HG03439 (cell line): Measurements from ENCODE around the gene CNIH2.
"Not testable (repeated sequence)": the region's sequence is repeated elsewhere in the genome, so short reads cannot be mapped to it uniquely, and the experiment has no call there.

ENCODE experiments used
- ATAC-seq: cut with Tn5 transposase; IDR thresholded peaks from one replicate; pipeline ENCODE4 v1.9.1; 2021; ENCODE audit warnings: mild to moderate bottlenecking, moderate library complexity; ENCODE audit not compliant: unreplicated experiment

Gene CNIH2

DNA sequence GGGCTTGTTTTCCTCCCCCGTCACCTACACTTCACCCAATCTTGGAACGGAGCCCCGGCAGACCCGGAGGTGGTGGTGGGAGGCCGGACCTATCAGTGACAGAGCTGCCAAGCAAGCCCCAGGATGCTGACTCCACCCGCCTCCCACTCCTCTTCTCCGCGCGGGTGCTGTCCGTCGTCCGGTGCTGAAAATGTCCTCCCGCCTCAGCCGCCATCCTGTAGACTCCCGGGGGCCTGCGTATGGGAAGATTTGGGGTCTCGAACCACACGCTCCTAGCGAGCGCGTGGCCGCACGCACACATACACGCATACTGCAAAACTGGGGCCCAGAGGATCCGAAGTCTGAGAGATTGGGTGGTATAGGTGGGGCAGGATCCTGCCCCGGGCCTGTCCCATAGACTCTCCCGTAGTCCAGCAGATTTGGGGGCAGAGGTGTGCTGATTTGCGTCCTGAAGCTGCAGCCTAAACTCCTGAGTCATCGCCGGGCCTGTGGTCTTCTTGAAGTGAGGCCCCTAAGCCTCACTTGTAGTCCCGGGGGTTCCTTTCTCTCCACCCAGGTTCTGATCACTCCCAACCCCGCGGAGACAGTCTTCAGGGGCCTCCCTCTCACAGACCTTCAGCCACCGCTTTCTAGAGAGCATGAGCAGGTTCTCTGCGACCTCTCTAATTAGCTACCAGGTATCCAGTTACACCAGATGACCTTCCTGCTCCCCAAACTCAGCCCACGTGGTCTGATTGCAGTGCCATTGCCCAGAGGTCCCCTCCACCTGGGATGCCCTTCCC, 11.8 kb downstream of the CNIH2 start:
- ATAC-seq, result peak; percentile 38

DNA sequence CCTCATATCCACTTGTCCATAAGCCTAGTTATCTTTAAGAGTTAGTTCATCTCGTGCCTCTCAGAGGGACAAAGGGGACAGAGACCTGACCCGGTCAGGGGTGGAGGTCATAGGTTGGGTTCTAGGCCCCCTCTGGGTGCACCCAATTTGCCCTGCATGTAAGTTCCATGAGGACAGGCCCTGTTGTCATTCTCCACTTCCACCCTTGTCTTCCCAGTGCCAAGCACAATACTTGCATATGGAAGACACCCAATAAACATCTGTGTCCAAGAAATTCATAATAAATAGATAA, 12.3 kb downstream of the CNIH2 start:
- ATAC-seq, result no peak

- no peak for ATAC-seq
Measured at GRCh38 chr11:66291303-66291705, 13.3 kb downstream of the CNIH2 start.

GRCh38 chr11:66291706-66292542, 13.9 kb downstream of the CNIH2 start, which contains the start of gene TMEM151A:
Gene TMEM151A (plus strand): TSS chr11:66291894. CDS start chr11:66292014, 120 bp downstream.
- no peak for ATAC-seq

DNA sequence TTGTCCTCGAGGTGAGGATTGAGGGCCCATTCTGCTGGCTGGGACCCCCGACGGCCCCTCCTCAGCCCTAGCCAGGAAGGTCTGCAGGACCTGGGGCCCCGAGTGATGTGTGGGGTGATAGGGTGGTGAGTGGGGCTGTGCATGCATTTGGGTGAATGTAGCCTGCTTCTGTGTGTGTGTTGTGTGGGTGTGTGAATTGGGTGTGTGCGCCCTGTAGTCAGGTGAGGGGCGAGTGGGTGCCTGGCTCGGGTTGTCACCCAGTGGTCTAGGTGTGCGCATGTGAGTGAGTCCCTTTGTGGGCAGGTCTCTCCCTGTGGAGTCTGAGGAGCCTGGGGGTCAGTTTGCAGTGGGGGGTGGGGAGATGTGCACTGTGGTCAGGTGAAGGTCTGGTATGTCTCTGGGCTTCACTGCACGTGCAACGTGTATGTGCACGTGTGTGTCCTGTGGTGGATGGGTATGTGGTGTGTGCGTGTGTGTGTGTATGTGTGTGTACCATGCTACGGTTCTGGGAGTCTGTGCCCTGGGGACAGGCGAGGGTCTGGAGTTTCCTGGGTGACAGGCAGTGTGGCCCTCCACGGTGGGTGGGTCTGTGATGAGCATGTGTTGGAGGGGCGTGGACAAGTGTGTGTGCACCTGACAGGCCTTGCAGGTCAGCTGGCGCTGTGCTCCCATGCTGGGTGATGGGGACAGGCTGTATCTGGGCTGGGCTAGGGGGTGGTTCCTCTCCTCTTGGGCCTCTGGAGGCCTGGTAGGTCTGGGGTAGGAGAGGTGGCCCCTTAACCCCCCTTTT, 14.8 kb downstream of the CNIH2 start:
- ATAC-seq, result no peak

DNA sequence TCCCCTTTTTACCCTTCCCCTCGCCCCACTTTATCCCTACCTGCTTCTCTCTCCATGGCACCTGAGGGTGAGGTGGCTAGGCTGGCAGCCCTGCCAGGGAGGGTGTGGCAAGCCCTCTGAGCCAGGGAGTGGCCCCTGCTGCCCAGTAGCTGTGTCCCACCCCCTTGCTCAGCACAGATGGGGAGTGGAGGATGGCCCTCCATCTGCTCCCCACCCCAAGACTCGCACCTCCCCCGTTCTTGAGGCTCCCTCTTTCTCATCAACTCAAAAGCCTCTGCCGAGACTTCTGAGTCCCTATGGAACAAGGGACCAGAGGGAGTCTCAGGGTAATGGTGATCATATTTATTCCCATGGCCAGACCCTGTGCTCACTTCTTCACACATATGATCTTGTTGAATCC, 15.4 kb downstream of the CNIH2 start:
- ATAC-seq, result no peak

DNA sequence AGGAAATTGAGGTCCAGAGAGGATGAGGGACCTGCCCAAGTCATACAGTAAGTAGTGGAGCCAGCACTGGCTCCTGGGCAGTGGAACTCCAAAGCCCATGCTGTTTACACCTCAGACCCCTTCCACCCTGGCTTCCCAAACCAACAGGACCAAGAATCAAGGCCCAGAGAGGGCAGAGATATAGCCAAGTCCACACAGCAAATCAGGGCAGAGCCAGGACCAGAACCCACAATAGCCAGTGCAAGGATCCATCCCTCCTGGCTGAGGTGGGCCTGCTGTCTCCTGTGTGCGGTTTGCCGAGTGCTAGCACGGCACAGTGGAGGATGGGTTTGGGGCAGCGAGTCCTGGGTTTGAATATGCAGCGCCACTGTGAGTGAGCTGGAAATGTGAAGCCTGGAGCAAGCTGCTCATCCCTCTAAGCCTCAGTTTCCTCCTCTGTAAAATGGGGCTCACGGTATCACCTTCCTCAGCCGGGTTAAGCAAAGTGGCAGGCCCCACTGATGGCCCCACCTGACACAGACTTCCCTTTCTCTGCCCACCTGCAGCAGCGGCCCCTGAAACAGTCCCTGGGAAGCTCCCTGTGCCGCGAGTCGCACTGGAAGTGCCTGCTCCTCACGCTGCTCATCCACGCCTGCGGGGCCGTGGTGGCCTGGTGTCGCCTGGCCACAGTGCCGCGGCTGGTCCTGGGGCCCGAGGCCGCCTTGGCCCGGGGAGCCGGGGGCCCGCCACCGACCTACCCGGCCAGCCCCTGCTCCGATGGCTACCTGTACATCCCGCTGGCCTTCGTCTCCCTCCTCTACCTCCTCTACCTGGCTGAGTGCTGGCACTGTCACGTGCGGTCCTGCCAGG, 16.0 kb downstream of the CNIH2 start:
- no peak for ATAC-seq

GRCh38 chr11:66294626-66295620, 16.9 kb downstream of the CNIH2 start:
- no peak for ATAC-seq

DNA sequence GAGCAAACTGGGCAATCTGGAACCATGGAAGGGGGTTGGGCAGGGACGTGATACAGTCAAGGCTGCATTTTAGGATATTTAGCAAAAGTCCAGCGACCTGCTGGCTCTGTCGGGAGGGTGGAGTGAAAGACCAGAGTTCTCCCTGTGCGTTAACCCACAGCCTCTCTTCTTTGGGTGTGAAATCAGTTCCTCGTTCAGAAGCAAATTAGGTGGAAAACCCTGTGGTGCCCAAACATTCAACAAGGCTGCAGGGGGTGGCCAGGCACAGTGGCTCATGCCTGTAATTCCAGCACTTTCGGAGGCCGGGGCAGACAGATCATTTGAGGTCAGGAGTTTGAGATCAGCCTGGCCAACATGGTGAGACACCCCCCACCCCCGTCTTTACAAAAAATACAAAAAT, 19.6 kb downstream of the CNIH2 start:
- ATAC-seq, result no peak

DNA sequence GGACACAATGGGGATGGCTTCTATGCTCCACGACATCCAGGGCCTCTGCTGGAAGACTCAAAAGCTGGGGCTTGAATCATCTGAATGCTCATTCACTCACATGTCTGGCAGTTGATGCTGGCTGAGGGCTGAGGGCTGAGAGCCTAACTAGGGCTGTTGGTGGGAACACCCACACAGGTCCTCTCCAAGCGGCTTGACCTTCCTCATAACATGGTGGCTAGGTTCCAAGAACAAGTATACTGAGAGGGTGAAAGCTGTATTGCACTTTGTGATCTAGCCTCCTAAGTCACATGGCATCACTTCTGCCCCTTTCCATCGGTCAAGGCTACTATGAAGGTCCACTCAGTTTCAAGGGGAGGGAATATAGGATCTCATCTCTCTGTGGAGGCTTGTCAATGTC, 21.2 kb downstream of the CNIH2 start:
- ATAC-seq, result no peak

DNA sequence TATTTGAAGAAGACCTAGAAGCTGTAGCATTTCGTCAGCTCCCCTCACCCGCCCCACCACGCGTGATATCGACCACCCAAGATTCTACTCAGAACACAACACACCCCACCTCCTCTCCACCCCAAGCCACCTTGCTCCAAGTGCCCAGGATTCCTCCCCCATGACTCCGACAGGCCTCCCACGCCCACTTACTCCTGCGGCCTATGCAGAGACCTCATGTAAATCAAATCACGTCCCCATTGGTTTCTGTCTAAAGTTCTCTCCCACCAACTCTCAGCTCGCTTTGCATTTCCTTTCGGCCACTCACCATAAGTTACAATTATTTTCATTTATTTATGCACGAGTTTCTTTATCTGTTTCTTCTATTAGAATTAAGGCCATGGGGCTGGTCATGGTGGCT, 24.7 kb downstream of the CNIH2 start:
- no peak for ATAC-seq

DNA sequence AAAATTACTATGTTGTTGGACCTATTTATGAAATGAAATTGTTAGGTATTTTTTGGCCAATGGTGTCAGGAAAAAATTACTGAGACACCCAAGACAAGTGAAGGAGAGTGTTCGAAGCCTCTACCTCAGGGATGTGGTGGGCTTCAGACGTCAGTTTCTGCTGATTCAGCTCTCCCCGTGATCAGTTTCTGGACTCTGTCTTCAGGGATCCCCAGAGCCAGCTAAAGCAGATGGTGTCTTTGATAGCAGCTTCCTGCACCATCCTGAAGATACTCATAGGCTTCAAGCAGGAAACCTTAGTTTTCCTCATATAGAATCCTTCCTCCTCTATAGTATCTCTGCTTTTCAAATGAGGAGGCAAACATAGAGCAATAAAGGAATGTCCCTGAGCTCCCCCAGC, 31.5 kb downstream of the CNIH2 start:
- ATAC-seq, result no peak

DNA sequence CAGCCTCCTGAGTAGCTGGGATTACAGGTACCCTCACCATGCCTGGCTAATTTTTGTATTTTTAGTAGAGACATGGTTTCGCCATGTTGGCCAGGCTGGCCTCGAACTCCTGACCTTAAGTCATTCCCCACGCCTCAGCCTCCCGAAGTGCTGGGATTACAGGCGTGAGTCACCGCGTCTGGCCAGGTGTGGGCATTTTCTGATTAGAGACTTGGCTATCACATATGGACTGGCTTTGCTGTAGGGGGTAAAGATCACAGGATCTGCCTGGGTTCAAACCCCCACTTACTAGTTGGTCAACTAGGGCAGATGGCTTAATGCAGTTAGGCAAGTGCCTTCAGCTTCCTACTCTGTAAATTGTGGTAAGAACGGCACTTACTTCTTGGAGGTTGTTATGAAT, 32.3 kb downstream of the CNIH2 start:
- ATAC-seq, result no peak

- ATAC-seq, result not testable (repeated sequence)
Measured at GRCh38 chr11:66310803-66311440, 32.9 kb downstream of the CNIH2 start.

GRCh38 chr11:66311470-66311964, 33.5 kb downstream of the CNIH2 start:
- peak; percentile 2 for ATAC-seq

DNA sequence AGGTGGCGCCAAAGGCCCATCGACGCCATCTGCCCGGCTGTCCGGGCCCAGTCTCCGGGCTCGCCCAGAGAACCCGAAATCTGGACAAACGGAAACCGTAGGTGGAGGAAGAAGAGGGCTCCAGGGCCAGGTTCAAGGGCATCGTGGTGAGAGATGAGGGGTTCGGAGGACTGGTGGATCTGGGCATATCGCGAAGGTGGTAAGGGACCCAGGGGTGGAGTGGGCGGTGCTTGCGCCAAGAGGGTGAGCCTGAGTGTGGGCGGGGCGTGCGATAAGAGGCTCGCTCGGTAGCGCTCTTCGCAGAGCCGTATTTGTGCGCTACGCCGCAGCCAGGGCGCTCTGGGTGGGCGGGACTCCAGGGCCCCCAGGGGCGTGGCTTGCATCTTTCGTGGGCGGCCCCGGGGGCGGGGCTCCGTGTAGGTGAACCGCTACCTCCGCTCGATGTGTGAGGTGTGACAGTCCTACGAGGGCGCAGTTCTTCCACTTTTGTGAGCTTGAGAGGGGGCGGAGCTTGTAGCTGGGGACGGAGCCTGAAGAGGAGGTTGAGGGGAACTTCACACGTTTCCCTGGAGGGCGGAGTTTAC, 34.1 kb downstream of the CNIH2 start:
- ATAC-seq, result peak; percentile 70

- ATAC-seq, result peak; percentile 46
Measured at GRCh38 chr11:66312549-66313320, 34.8 kb downstream of the CNIH2 start.
